GM10266 (cell line): ENCODE results near the gene TNK2.
A peak's percentile ranks its signal among the peaks of the same experiment; 100 is the strongest.

ENCODE experiments used
- DNase-seq: peaks from one replicate; pipeline ENCODE4 v3.0.0; 2012; ENCODE audit errors: extremely low spot score
- TF ChIP-seq, protein P1 (sequence below): IDR thresholded peaks from 2 replicates; pipeline ENCODE4 v1.5.1; 2012; ENCODE audit warnings: mild to moderate bottlenecking, low read depth; ENCODE audit not compliant: control insufficient read depth, insufficient read depth; ENCODE audit errors: missing control alignments

TNK2 gene

DNA sequence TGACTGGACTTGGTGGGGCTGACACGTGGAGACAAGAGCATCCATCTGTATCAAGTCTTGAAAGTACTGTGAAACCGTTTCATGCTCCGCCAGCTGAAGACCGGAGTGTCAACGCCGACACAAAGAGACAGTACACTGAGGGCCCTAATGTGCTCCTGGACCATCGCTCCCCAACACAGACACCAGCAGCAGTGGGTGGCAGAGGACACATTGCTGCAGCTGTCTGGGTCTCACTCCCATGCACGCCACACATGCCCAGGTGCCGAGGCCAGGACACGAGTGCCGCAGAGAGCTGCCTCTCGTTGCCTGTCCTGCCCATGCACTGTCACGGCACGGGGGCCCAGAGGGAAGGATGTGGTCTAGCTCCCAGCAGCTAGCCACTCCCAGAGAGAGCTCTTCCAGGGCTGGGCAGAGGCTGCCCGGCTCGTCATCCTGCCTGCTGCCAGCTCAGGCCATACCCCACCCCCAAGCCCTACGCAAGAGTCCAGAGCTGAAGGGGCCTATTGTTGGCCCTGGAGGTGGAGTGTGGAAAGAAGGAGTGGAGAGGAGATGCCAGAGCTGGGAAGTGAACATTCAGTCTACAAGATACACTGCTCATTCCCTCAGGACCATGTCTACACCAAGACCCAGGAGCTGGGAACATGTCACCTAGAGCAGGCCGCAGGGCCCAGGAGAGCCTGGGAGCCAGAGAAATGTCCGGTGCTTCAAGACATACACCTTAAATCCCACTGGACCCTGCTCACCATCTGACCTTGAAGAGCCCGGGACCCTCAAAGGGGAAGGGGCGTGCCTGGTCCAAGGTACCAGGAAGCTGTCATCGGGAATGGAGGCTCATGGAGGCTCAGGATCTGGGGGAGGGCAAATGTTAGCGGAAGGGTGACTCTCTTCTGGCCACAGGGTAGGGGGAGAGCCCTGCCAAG, 7.7 kb downstream of the TNK2 start:
- TF ChIP-seq, protein P1, sequence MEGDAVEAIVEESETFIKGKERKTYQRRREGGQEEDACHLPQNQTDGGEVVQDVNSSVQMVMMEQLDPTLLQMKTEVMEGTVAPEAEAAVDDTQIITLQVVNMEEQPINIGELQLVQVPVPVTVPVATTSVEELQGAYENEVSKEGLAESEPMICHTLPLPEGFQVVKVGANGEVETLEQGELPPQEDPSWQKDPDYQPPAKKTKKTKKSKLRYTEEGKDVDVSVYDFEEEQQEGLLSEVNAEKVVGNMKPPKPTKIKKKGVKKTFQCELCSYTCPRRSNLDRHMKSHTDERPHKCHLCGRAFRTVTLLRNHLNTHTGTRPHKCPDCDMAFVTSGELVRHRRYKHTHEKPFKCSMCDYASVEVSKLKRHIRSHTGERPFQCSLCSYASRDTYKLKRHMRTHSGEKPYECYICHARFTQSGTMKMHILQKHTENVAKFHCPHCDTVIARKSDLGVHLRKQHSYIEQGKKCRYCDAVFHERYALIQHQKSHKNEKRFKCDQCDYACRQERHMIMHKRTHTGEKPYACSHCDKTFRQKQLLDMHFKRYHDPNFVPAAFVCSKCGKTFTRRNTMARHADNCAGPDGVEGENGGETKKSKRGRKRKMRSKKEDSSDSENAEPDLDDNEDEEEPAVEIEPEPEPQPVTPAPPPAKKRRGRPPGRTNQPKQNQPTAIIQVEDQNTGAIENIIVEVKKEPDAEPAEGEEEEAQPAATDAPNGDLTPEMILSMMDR, result no peak
- peak; percentile 55 for DNase-seq

DNA sequence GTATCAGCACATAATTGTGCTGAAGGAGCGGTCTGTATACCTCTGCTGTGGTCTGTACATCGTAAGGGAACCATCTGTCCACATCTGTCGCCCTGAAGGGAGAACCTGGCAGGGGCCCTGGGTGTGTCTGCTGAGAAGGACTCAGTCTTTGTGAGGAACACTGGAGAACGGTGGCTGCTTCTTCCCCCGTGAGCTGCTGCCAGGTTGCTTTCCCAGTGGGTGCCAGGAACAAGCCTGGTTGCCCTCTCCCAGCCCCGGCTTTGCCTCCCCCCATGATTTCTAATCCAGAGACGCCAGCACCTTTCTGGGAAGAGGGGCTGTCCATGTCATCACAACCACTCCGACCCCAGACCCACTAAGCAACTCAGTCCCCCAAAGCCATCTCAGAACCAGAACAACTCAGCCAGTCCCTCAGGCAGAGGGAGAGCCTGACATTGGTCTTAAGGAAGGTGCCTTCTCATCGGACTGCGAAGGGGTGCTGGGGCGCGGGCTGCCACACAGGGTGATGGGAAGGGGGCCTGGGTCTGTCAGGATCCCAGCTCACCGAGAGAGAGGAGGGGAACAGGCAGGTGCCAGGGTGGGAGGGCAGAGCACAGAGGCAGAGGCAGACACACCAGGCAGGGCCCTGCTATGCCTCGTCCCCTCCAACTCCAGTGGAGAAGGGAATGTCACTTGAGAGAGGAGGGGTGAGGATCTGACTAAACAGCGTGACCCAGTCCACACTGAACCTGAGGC, 8.5 kb downstream of the TNK2 start:
- TF ChIP-seq, protein P1, result no peak
- no peak for DNase-seq

DNA sequence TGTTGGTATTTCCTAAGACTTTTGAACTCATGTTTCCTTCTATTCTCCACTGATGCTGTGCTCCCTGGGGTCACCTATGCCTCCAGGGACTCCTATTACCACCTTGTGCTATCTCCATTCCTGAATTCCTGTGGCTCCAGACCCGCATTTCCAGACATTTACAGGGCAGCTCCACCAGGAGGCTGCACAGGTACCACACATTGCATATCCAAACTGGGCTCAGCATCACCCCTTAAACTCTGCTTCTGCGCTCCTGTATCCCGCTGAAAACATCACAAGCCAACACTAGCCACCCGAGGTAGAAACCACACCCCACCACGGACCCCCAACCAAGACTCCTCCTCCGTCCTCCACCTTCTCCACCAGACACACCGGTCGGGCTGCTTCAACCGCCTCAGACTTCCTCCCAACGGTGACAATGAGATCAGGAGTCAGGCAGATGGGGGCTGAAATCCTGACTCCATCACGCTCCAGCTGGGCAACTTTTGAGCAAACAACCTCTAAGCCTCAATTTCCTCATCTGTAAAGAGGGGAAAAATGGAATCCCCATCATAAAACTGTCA, 10.4 kb downstream of the TNK2 start:
- no peak for DNase-seq
- TF ChIP-seq, protein P1, result no peak

DNA sequence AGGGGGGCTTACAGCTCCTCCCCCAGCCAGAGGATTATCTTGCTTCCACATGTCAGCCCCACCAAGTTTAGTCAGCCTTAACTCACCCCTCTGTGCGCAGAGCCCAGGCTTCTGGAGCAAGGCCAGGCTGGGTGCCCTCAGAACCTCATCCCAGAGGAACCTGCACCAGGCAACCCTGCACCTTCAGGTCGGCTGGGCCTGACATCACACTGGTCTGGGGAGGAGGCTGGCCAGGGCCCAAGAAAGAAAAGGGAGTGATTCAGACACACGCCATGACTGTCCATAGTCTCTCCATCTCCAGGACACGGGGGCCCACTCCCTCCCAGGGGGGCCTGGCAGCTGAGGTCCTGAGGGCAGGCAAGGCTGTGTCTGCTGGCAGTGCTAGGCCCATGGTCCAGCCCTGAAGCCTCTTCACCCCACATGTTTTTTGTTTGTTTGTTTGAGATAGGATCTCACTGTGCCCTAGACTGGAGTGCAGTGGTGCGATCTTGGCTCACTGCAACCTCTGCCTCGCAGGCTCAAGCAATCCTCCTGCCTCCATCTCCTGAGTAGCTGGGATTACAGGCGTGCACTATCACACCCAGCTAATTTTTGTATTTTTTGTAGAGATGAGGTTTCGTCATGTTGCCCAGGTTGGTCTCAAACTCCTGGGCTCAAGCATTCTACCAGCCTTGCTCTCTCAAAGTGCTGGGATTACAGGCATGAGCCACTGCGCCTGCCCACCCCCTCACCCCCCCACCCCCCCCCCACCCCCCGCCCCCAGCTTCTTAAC, 11.1 kb downstream of the TNK2 start:
- TF ChIP-seq, protein P1, result no peak
- no peak for DNase-seq

DNA sequence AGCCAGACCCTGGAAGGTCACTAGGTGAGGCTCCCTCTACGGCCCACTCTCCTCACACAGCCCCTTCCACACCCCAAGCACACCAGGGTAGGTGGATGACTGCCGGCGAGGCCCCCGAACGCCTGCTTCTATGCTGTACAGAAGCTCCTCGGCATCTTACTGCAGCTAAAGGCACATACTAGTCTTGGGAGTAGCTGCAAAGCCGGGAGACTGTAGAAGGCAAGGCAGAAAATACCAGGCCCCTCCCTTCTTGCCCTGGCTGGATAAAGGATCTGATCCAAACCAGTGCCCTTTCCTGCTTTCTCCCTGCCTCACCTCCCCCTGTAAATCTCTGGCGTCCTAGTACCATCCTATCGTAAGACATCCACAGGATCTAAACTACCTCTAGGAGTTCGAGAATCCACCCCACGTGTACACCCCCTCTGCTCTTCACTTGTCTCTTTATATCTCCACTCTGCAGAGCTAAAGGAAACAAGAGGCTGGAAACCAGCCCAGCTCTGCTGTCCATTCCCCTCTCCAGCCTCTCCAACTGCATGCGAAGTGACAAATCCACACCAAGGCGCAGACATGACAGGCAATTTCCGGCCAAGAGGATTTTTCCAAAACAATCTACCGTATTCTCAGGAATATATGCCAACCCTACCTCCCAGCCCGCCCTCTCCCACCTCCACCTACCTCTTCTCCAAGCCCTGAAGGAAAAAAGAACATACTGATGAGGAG, 11.8 kb downstream of the TNK2 start:
- DNase-seq, result no peak

DNA sequence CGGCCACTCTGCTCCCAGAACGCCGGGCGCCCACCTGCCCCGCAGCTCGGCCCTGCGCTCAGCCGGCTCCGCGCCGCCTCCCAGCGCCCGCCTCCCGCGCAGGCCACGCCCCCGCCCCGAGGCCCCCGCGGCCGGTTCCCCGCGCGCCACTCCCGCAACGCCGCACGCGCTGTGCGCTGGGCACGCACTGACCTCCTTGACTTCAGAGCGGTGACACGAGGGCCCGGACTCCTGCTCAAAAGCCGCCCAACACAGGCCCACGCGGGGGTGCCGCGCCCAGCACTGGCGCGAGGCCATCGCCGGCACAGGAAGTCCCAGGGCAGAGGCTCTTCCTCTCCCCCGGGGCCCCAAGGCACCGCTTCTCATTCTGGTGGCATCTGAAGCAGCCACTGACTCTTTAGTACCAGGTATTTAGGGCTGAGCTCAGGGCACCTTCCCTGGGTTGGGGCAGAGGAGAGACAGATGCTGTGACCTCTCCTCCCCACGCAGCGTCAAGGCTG, 12.4 kb downstream of the TNK2 start:
- DNase-seq, result peak; percentile 87

More for the DNA sequence above, 11.8 kb downstream of the TNK2 start:
- TF ChIP-seq, protein P1, result no peak

More for the DNA sequence above, 12.4 kb downstream of the TNK2 start:
- TF ChIP-seq, protein P1, result no peak
